Dendritic cell treated with granulocyte-macrophage colony-stimulating factor and Interleukin-4, amounts not matched to agents 40 ng/mL and 50 ng/mL, for 4 days (primary cell): Measurements from ENCODE around the gene SNAPC2.

ENCODE experiments used
- H3K27ac Mint-ChIP-seq: one replicate; pipeline ENCODE4 v1.8.0; 2022; ENCODE audit warnings: mild to moderate bottlenecking, mixed read lengths
- H3K27me3 Mint-ChIP-seq: one replicate; pipeline ENCODE4 v1.8.0; 2022; ENCODE audit warnings: mild to moderate bottlenecking, mixed read lengths
- H3K36me3 Mint-ChIP-seq: one replicate; pipeline ENCODE4 v1.8.0; 2022; ENCODE audit warnings: low read depth, mixed read lengths
- H3K4me1 Mint-ChIP-seq: one replicate; pipeline ENCODE4 v1.8.0; 2022; ENCODE audit warnings: low read depth, mixed read lengths
- H3K4me3 Mint-ChIP-seq: one replicate; pipeline ENCODE4 v1.8.0; 2022; ENCODE audit warnings: mild to moderate bottlenecking, moderate library complexity, mixed read lengths
- H3K9me3 Mint-ChIP-seq: one replicate; pipeline ENCODE4 v1.8.0; 2022; ENCODE audit warnings: mixed read lengths
- intact Hi-C: fragments of 100-400 bp; cut with micrococcal nuclease; formaldehyde crosslinking; loops from one replicate; pipeline ENCODE4 v1.15.0; 2022

Gene SNAPC2

GRCh38 chr19:7900931-7901330 lies 19.2 kb upstream of the SNAPC2 start:
- Mint-ChIP-seq H3K9me3 (no peaks in the 10 kb centered on the region), H3K36me3 (peaks cover 17% of the 10 kb centered on the region), H3K4me3 (no peak overlapping the region), H3K27ac (no peak overlapping the region), H3K27me3 (peaks cover 23% of the 10 kb centered on the region), H3K4me1 (peaks cover 28% of the 10 kb centered on the region)
- intact Hi-C loops: no loop called here

DNA sequence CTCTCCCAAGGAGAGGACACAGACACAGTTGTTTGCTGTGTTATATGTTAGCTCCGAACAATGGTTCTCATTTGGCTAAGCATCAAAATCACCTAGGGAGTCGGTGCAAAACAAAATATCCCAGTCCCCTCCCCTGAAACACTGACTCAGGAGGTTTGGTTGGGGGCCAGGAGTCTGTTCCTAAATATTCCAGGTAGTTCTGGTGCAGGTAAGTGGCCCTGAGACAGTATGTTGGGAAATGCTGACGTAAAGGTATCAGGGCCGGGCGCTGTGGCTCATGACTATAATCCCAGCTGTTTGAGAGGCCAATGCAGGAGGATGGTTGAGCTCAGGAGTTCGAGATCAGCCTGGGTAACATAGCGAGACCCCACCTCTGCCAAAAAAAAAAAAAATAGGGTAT lies 18.8 kb upstream of the SNAPC2 start:
- intact Hi-C loops: no loop called here
- Mint-ChIP-seq H3K4me3 (no peak overlapping the region), H3K9me3 (no peaks in the 10 kb centered on the region), H3K27ac (no peak overlapping the region), H3K27me3 (peaks cover 23% of the 10 kb centered on the region), H3K36me3 (peaks cover 21% of the 10 kb centered on the region), H3K4me1 (peaks cover 32% of the 10 kb centered on the region)

DNA sequence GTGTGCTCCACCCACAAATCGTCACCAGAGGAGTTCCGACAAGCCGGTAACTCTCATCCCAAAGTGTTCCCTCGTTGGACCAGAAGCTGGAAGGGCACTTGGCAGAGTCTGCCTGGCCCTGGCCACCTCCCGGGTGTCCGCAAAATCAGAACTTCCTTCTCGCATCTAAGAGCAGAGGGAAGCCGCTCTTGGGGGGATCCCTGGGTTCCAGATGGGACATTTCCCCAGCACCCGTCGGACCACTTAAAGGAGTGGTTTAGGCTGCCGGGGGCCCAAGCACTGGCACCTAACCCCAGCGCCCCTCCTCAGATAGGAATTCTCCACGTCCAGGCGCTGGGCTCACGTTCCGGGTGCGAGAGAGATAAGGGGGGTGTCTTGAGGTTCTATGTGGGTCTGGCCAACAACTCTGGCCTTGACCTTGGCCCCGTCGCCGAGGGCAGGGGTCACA lies 17.3 kb upstream of the SNAPC2 start:
- H3K27me3 Mint-ChIP-seq: peaks cover 18% of the 10 kb centered on the region
- H3K27ac Mint-ChIP-seq: peak overlapping the region; percentile 86
- H3K4me1 Mint-ChIP-seq: peaks cover 44% of the 10 kb centered on the region
- intact Hi-C loops: loop anchor here (1.0 to 2.0 kb wide), 2 partner anchors 18 to 40 kb away; partner anchors contain the start of genes SNAPC2 and TIMM44
- H3K9me3 Mint-ChIP-seq: no peaks in the 10 kb centered on the region
- peak overlapping the region; percentile 90 for H3K4me3 Mint-ChIP-seq
- peaks cover 36% of the 10 kb centered on the region for H3K36me3 Mint-ChIP-seq

DNA sequence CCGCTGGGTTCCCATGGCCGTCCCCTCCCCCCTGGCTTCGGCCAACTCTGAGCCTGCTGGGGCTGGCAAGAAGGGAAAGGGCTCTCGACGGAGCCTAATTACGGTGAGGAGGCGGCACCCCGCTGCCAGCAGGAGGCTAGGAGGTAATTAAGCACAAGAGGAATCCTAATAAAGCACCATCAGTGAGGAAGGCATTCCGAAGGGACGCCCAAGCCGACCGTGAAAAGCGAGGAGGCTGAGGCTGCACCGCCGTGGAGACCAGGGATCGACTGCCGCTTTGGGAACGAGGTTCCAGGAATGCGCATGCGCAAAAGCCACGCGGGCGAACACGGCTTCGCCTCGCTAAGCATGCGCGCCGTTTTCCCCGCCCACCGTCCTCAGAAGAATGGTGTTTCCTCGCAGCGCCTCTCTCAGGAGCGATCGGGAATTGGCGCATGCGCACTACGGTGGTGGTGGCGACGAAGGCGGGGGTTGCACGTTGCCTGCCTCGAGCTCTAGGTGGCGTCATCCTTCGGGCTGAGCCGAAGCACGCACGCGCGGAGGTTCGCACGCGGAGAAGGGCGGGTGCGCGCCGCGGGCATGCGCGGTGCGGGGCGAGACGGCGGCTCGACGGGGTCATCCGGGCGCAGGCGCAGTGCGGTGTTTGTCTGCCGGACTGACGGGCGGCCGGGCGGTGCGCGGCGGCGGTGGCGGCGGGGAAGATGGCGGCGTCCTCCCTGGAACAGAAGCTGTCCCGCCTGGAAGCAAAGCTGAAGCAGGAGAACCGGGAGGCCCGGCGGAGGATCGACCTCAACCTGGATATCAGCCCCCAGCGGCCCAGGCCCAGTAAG lies 16.7 kb upstream of the SNAPC2 start, which contains the start of gene MAP2K7:
TSS of gene MAP2K7 (plus strand) at position 634 of the 830 bp plus-strand sequence. CDS start at position 702, 68 bp downstream.
- Mint-ChIP-seq H3K4me3 (peak within 1 kb of the TSS; percentile 90), H3K27ac (peak within 1 kb of the TSS; percentile 86), H3K9me3 (no peaks in the 10 kb centered on the region), H3K27me3 (peaks cover 15% of the 10 kb centered on the region), H3K4me1 (peaks cover 45% of the 10 kb centered on the region), H3K36me3 (peaks cover 43% of the 10 kb centered on the region)
- intact Hi-C loops: loop anchor here (1.0 to 2.0 kb wide), 2 partner anchors 17 to 40 kb away; partner anchors contain the start of genes SNAPC2 and TIMM44

DNA sequence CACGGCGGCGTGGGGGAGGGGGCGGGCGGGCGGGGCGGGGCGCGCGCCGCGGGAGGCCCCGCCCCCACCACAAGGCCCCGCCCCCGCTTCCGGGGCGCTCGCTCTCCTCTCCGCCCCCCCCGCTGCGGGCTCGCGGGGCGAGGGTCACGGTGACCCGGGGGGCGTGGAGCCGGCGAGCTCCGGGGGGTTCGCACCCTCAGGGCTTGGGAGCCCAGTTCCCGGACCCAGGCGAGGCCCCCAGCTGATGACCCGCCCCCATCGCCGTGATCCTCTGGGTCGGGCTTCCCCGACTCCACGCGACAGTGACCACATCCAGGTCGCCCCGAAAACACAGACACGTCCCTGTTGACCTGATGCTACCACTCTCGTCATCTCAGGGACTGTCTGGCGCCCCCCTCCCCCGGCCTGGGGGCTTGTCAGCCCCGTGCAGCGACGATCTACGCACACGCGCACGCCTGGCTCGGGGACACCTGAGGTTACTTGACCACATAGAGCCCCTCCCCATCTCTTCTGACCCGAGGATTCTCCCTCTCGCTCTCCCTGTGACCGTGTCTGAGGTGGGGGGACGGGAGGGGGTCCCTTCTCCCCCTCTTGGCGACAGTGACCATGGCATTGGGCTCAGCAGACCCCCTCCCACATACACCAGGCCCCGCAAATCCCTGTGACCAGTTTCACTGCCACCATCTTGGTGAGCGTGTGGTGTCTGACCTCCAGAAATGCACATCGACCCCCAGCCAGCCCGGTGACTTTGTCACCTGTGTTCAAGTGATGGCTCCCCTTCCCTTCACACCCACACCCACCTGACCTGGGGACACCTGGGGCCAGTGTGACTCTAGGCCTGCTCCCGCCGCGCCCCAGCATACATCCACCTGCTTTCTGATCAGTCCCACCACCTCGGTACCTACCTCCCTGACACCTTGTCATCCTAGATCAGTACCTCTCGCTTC lies 15.8 kb upstream of the SNAPC2 start:
- peaks cover 45% of the 10 kb centered on the region for H3K4me1 Mint-ChIP-seq
- peaks cover 15% of the 10 kb centered on the region for H3K27me3 Mint-ChIP-seq
- H3K27ac Mint-ChIP-seq: peak overlapping the region; percentile 86
- peak overlapping the region; percentile 86 for H3K4me3 Mint-ChIP-seq
- intact Hi-C loops: no loop called here
- H3K9me3 Mint-ChIP-seq: no peaks in the 10 kb centered on the region
- peaks cover 51% of the 10 kb centered on the region for H3K36me3 Mint-ChIP-seq

GRCh38 chr19:7905268-7905667 lies 14.9 kb upstream of the SNAPC2 start:
- H3K36me3 Mint-ChIP-seq: peaks cover 61% of the 10 kb centered on the region
- peak overlapping the region; percentile 86 for H3K4me3 Mint-ChIP-seq

DNA sequence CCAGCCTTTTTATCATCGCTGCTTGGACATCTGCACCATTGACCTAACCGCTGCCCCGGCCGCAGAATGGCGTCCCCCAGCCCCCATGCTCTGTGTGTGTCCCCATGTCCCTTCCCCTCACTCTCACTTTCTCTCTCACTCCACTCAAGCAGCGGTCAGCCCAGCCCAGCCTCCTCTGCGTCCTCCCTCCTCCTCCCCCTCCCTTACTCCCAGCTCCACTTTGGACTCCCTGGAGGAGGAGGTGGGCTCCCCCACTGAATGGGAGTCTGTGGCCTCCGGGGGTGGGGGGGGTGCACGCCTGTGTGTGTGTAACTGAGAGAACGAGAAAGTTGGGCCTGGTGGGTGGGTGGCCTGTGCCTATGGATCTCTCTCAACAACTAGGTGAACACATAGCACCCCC lies 14.3 kb upstream of the SNAPC2 start:
- no peaks in the 10 kb centered on the region for H3K9me3 Mint-ChIP-seq
- peak overlapping the region; percentile 86 for H3K27ac Mint-ChIP-seq
- H3K36me3 Mint-ChIP-seq: peaks cover 67% of the 10 kb centered on the region
- H3K27me3 Mint-ChIP-seq: peaks cover 3% of the 10 kb centered on the region
- peak overlapping the region; percentile 33 for H3K4me3 Mint-ChIP-seq
- intact Hi-C loops: no loop called here
- peaks cover 45% of the 10 kb centered on the region for H3K4me1 Mint-ChIP-seq

More at GRCh38 chr19:7905268-7905667, 14.9 kb upstream of the SNAPC2 start:
- Mint-ChIP-seq H3K27ac (peak overlapping the region; percentile 86), H3K4me1 (peaks cover 45% of the 10 kb centered on the region), H3K27me3 (peaks cover 7% of the 10 kb centered on the region), H3K9me3 (no peaks in the 10 kb centered on the region)
- intact Hi-C loops: no loop called here

DNA sequence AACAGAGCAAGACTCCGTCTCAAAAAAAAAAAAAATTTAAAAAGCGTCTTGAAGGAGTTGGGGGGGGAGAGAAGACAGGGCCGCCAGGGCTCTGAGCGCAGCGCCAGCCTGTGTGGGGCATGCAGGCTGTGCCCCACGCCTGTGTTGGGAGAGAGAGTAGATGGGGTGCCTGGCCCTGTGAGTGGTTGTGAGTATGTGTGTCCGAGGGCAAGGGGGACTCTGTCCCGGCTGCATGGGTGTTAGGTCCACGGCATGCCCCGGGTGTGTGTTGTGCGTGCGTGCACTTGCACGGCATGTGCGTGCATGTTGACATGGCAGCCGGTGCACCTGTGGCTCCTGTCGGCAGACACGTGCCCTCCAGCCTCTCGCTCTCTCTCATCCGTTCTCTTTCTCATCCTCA lies 13.0 kb upstream of the SNAPC2 start:
- peaks cover 3% of the 10 kb centered on the region for H3K27me3 Mint-ChIP-seq
- no peak overlapping the region for H3K27ac Mint-ChIP-seq
- H3K4me3 Mint-ChIP-seq: no peak overlapping the region
- intact Hi-C loops: no loop called here
- H3K4me1 Mint-ChIP-seq: peaks cover 45% of the 10 kb centered on the region
- H3K9me3 Mint-ChIP-seq: no peaks in the 10 kb centered on the region
- H3K36me3 Mint-ChIP-seq: peaks cover 79% of the 10 kb centered on the region

GRCh38 chr19:7907544-7907943 lies 12.6 kb upstream of the SNAPC2 start:
- Mint-ChIP-seq H3K27me3 (peaks cover 2% of the 10 kb centered on the region), H3K36me3 (peaks cover 83% of the 10 kb centered on the region), H3K9me3 (no peaks in the 10 kb centered on the region), H3K27ac (no peak overlapping the region), H3K4me3 (no peak overlapping the region), H3K4me1 (peaks cover 43% of the 10 kb centered on the region)
- intact Hi-C loops: no loop called here

GRCh38 chr19:7908078-7908699 lies 11.9 kb upstream of the SNAPC2 start:
- Mint-ChIP-seq H3K27ac (no peak overlapping the region), H3K27me3 (peaks cover 5% of the 10 kb centered on the region), H3K36me3 (peaks cover 90% of the 10 kb centered on the region), H3K9me3 (no peaks in the 10 kb centered on the region), H3K4me3 (no peak overlapping the region), H3K4me1 (peaks cover 41% of the 10 kb centered on the region)
- intact Hi-C loops: no loop called here

GRCh38 chr19:7908742-7909461 lies 11.2 kb upstream of the SNAPC2 start:
- intact Hi-C loops: no loop called here
- Mint-ChIP-seq H3K4me3 (no peak overlapping the region), H3K36me3 (peaks cover 97% of the 10 kb centered on the region)

DNA sequence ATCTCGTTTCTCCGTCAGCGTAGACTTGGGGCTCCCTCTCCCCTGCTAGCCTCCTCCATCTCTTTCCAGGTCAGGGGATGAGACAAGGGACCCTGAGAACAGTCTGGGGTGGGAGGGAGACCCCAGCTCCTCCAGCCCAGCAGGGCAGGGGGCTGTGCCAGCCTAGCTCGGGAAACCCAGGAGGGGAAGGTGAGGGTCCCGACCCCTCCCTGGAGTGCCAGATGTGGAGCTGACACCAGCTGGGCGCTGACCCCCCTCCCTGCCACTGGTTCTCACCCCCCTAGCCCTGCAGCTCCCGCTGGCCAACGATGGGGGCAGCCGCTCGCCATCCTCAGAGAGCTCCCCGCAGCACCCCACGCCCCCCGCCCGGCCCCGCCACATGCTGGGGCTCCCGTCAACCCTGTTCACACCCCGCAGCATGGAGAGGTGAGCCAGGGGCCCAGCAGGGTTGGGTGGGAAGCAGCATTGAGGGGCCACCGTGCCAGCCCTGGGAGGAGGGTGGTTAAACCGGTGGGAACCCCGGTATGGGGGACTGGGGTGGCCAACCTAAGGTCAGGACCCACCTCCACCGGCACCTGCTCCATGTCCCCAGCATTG lies 10.6 kb upstream of the SNAPC2 start:
- Mint-ChIP-seq H3K27me3 (peaks cover 17% of the 10 kb centered on the region), H3K36me3 (peaks cover 99% of the 10 kb centered on the region), H3K4me1 (peaks cover 36% of the 10 kb centered on the region), H3K9me3 (no peaks in the 10 kb centered on the region), H3K27ac (no peak overlapping the region), H3K4me3 (no peak overlapping the region)
- intact Hi-C loops: no loop called here

More at GRCh38 chr19:7908742-7909461, 11.2 kb upstream of the SNAPC2 start:
- Mint-ChIP-seq H3K9me3 (no peaks in the 10 kb centered on the region), H3K4me1 (peaks cover 39% of the 10 kb centered on the region), H3K27ac (no peak overlapping the region), H3K27me3 (peaks cover 11% of the 10 kb centered on the region)
